H1 (cell line): ENCODE measurements around the gene VPS51. TPM values are rescaled to one million over a fixed set of nuclear protein-coding genes. Genes with fewer than 3 reads are reported as not detected.

Experiments
- CTCF ChIA-PET: fragments of 300-600 bp; sonication (Branson Sonifier 250); formaldehyde crosslinking; loops from one replicate; lab custom pipeline; 2021; ENCODE audit not compliant: partially characterized antibody; lab: Charles Lee
- POLR2A ChIA-PET: fragments of 300-600 bp; sonication (Branson Sonifier 250); formaldehyde crosslinking; loops from one replicate; lab custom pipeline; 2021; ENCODE audit warnings: inconsistent platforms; ENCODE audit not compliant: partially characterized antibody; lab: Charles Lee
- DNase-seq, 2 experiments: peaks; one replicate each; pipeline versions ENCODE4 v3.0.0 to v3.0.0-alpha.2; 2010 to 2022; ENCODE audit warnings: low spot score in 2 of 2, low read depth in 1 of 2, mixed read lengths in 1 of 2
- FAIRE-seq: peaks from 2 replicates; lab custom pipeline; 2011; peaks lifted over from hg19 to GRCh38; lab: Jason Lieb, UNC
- H2AFZ ChIP-seq: 2 replicates; pipeline ENCODE4 v1.8.1; 2012; ENCODE audit warnings: low read length, inconsistent platforms
- H2AK5ac ChIP-seq: 2 replicates; pipeline ENCODE4 v1.6.1; 2013; ENCODE audit warnings: low read depth, low read length
- H2BK120ac ChIP-seq: replicated peaks from 2 replicates; pipeline ENCODE3; 2013; ENCODE audit warnings: low read depth, low read length, inconsistent platforms
- H2BK12ac ChIP-seq: 2 replicates; pipeline ENCODE4 v1.6.1; 2013; ENCODE audit warnings: low read depth, low read length
- H2BK15ac ChIP-seq: 2 replicates; pipeline ENCODE4 v1.6.1; 2013; ENCODE audit warnings: low read length
- H2BK20ac ChIP-seq: 2 replicates; pipeline ENCODE4 v1.6.1; 2013; ENCODE audit warnings: low read length
- H2BK5ac ChIP-seq: 2 replicates; pipeline ENCODE4 v1.6.1; 2013; ENCODE audit warnings: low read depth, low read length
- H3K14ac ChIP-seq: 2 replicates; pipeline ENCODE4 v1.6.1; 2013; ENCODE audit warnings: inconsistent platforms; ENCODE audit not compliant: insufficient read length
- H3K18ac ChIP-seq: 2 replicates; pipeline ENCODE4 v1.6.1; 2013; ENCODE audit warnings: low read length; ENCODE audit errors: extremely low read depth
- H3K23ac ChIP-seq: 2 replicates; pipeline ENCODE4 v1.6.1; 2013; ENCODE audit warnings: inconsistent platforms; ENCODE audit not compliant: insufficient read length
- H3K23me2 ChIP-seq: 2 replicates; pipeline ENCODE4 v1.6.1; 2013; ENCODE audit warnings: low read depth, low read length
- H3K27ac ChIP-seq: 2 replicates; pipeline ENCODE4 v1.6.1; 2011; ENCODE audit warnings: low read depth, low read length, inconsistent platforms
- H3K27me3 ChIP-seq, 4 experiments: replicated peaks in 1 of 4; 1 replicate in 1 of 4; 2 replicates in 3 of 4; pipeline versions ENCODE4 v1.6.1 to v1.8.1; 2011 to 2013; ENCODE audit warnings: low read length in 3 of 4, mild to moderate bottlenecking in 3 of 4, inconsistent platforms in 2 of 4, mixed read lengths in 2 of 4, moderate library complexity in 1 of 4; ENCODE audit not compliant: control insufficient read depth in 3 of 4, insufficient read depth in 3 of 4; ENCODE audit errors: extremely low read depth in 1 of 4
- H3K36me3 ChIP-seq, 4 experiments: 2 replicates each; pipeline versions ENCODE4 v1.6.1 to v1.8.1; 2011 to 2013; ENCODE audit warnings: mild to moderate bottlenecking in 4 of 4, low read length in 3 of 4, moderate library complexity in 2 of 4, control low read depth in 1 of 4, inconsistent platforms in 1 of 4; ENCODE audit not compliant: insufficient read depth in 4 of 4, control insufficient read depth in 2 of 4
- H3K4ac ChIP-seq: replicated peaks from 2 replicates; pipeline ENCODE3; 2013; ENCODE audit warnings: low read length, low read depth, mixed read lengths, inconsistent platforms; ENCODE audit not compliant: insufficient read length
- H3K4me1 ChIP-seq, 4 experiments: replicated peaks in 1 of 4; 1 replicate in 1 of 4; 2 replicates in 3 of 4; pipeline versions ENCODE4 v1.6.1 to v1.8.1; 2011 to 2013; ENCODE audit warnings: low read length in 3 of 4, inconsistent platforms in 2 of 4, mixed read lengths in 1 of 4; ENCODE audit not compliant: insufficient read depth in 4 of 4, control insufficient read depth in 3 of 4
- H3K4me2 ChIP-seq, 2 experiments: 2 replicates each; pipeline versions ENCODE4 v1.6.1 to v1.8.1; 2011 to 2013; ENCODE audit warnings: low read depth in 2 of 2, low read length in 2 of 2, control low read depth in 1 of 2, inconsistent platforms in 1 of 2, mild to moderate bottlenecking in 1 of 2; ENCODE audit not compliant: insufficient read depth in 1 of 2
- H3K4me3 ChIP-seq, 4 experiments: fragments of 200-600, 300-600 bp in 1 of 4; sonication (generic), shearing (Covaris generic), sonication (Bioruptor Twin) in 1 of 4; 2 replicates each; pipeline versions ENCODE4 v1.5.1 to v1.8.1; 2011 to 2016; ENCODE audit warnings: low read length in 4 of 4, low read depth in 3 of 4, control low read depth in 2 of 4, inconsistent platforms in 2 of 4, mild to moderate bottlenecking in 2 of 4, mixed read lengths in 1 of 4, moderate library complexity in 1 of 4; ENCODE audit not compliant: insufficient read depth in 2 of 4; ENCODE audit errors: extremely low read depth in 1 of 4
- H3K56ac ChIP-seq: replicated peaks from 2 replicates; pipeline ENCODE3; 2013; ENCODE audit warnings: low read depth, mild to moderate bottlenecking, mixed read lengths, low read length, inconsistent platforms; ENCODE audit not compliant: insufficient read length
- H3K79me1 ChIP-seq: 2 replicates; pipeline ENCODE4 v1.6.1; 2013; ENCODE audit warnings: low read depth, low read length, control low read depth
- H3K79me2 ChIP-seq, 2 experiments: 2 replicates each; pipeline versions ENCODE4 v1.6.1 to v1.8.1; 2012 to 2013; ENCODE audit warnings: low read length in 2 of 2, mild to moderate bottlenecking in 2 of 2, inconsistent platforms in 1 of 2; ENCODE audit not compliant: insufficient read depth in 2 of 2, control insufficient read depth in 1 of 2
- H3K9ac ChIP-seq, 4 experiments: replicated peaks in 1 of 4; 1 replicate in 1 of 4; 2 replicates in 3 of 4; pipeline versions ENCODE4 v1.6.1 to v1.8.1; 2011 to 2013; ENCODE audit warnings: low read depth in 3 of 4, low read length in 3 of 4, control low read depth in 2 of 4, mild to moderate bottlenecking in 2 of 4, moderate library complexity in 2 of 4, inconsistent platforms in 1 of 4; ENCODE audit errors: extremely low read depth in 1 of 4
- H3K9me3 ChIP-seq, 2 experiments: 2 replicates each; pipeline versions ENCODE4 v1.6.1 to v1.8.1; 2012 to 2013; ENCODE audit warnings: mild to moderate bottlenecking in 2 of 2, moderate library complexity in 2 of 2, control low read depth in 1 of 2, inconsistent platforms in 1 of 2, low read depth in 1 of 2, low read length in 1 of 2, mixed read lengths in 1 of 2; ENCODE audit not compliant: insufficient read depth in 2 of 2
- H4K20me1 ChIP-seq, 2 experiments: replicated peaks in 1 of 2; 2 replicates each; pipeline versions ENCODE3 to v1.8.1; 2011 to 2013; ENCODE audit warnings: inconsistent platforms in 2 of 2, low read length in 2 of 2, mild to moderate bottlenecking in 1 of 2; ENCODE audit not compliant: insufficient read depth in 2 of 2, control insufficient read depth in 1 of 2
- H4K5ac ChIP-seq: 2 replicates; pipeline ENCODE4 v1.6.1; 2013; ENCODE audit warnings: low read length, low read depth, mixed read lengths, inconsistent platforms; ENCODE audit not compliant: insufficient read length
- H4K8ac ChIP-seq: 2 replicates; pipeline ENCODE4 v1.8.0; 2013; ENCODE audit warnings: mild to moderate bottlenecking, moderate library complexity, low read length, inconsistent platforms; ENCODE audit not compliant: insufficient read depth; ENCODE audit errors: extremely low read depth
- H4K91ac ChIP-seq: replicated peaks from 2 replicates; pipeline ENCODE3; 2013; ENCODE audit warnings: low read length, mixed read lengths, inconsistent platforms; ENCODE audit not compliant: insufficient read length
- POLR2A ChIP-seq, 2 experiments: IDR thresholded peaks; 1 replicate in 1 of 2; 2 replicates in 1 of 2; pipeline ENCODE4 v1.6.1; 2011; ENCODE audit warnings: low read depth in 2 of 2, low read length in 2 of 2, mild to moderate bottlenecking in 2 of 2; ENCODE audit errors: control extremely low read depth in 1 of 2
- TAF1 ChIP-seq: IDR thresholded peaks from 2 replicates; pipeline ENCODE4 v1.6.1; 2011; ENCODE audit warnings: mild to moderate bottlenecking, low read depth, low read length
- WGBS, 2 experiments: shearing (Covaris generic) in 1 of 2; methylation state at CpG; one replicate each; pipeline versions ENCODE4 v1.1.6 to v1.1.7; 2013 to 2015; ENCODE audit warnings: low lambda C conversion rate in 2 of 2, mixed read lengths in 2 of 2, inconsistent platforms in 1 of 2, low coverage in 1 of 2, missing lambda C conversion rate in 1 of 2; ENCODE audit not compliant: insufficient replicate concordance in 2 of 2, insufficient coverage in 1 of 2, insufficient read length in 1 of 2; ENCODE audit errors: extremely low coverage in 1 of 2, missing lambda C conversion rate in 1 of 2; 5-methylcytosine and 5-hydroxymethylcytosine counted together
- polyA plus RNA-seq, 7 experiments: library from polyadenylated mRNA; depleted of rRNA in 3 of 7; stranded (reverse) in 5 of 7; unstranded in 2 of 7; fragments of >200 nt in 5 of 7; fragments of 200-250 nt in 2 of 7; gene quantifications; 1 replicate in 5 of 7; 2 replicates in 1 of 7; 4 replicates in 1 of 7; pipeline versions ENCODE4 v1.2.1 to v1.2.3, GENCODE V29; 2011 to 2013; ENCODE audit warnings: missing spikeins in 2 of 7, mixed read lengths in 2 of 7
- total RNA-seq: library from RNA; stranded (reverse); fragmentation: NEBNext Ultra II Directional; extraction: Animal tissue kit (Norgen Biotek cat#: 25700); gene quantifications from 2 replicates; pipeline ENCODE4 v1.2.1, GENCODE V29; 2021

The VPS51 gene
- total and polyA plus RNA-seq, 2 of the 8 experiments (the other 6 are each of a cell fraction or from before 2014, with no cell fraction given) = 97.4 to 142 TPM

- Histone ChIP-seq H2BK120ac (no peak overlapping the region), H4K8ac (no peak overlapping the region; the same call in 1 of the 2 replicates), H3K36me3 (peaks cover 2 to 14% (median 11%) of the 10 kb centered on the region in 4 experiments; a peak in 6 of 8 replicates), H3K27ac (no peak overlapping the region), H2AK5ac (no peak overlapping the region), H2BK20ac (no peak overlapping the region), H3K9ac (no peak overlapping the region), H3K4me1 (peaks cover 0 to 9% (median 4%) of the 10 kb centered on the region in 4 experiments; a peak in 5 of 7 replicates), H3K79me2 (peaks cover 10 to 18% of the 10 kb centered on the region in 2 experiments), H4K20me1 (peaks cover 0 to 4% of the 10 kb centered on the region in 2 experiments), H3K23me2 (peaks cover 8% of the 10 kb centered on the region), H3K27me3 (no peaks in the 10 kb centered on the region), H3K4me3 (no peak overlapping the region), H3K14ac (no peak overlapping the region), H3K18ac (no peak overlapping the region), H3K56ac (no peak overlapping the region), H3K79me1 (peaks cover 17% of the 10 kb centered on the region), H2BK5ac (no peak overlapping the region), H2BK15ac (no peak overlapping the region), H3K4ac (no peak overlapping the region), H2AFZ (no peak overlapping the region), H2BK12ac (no peak overlapping the region), H4K5ac (no peak overlapping the region), H4K91ac (no peak overlapping the region), H3K23ac (no peak overlapping the region), H3K4me2 (no peak overlapping the region), H3K9me3 (no peaks in the 10 kb centered on the region)
- no peak for TF ChIP-seq TAF1
- peak in 1 of 2 experiments; percentile 24; a peak in 1 of 3 replicates for TF ChIP-seq POLR2A (IDR thresholded peaks at IDR 0.05; ENCODE audit: control extremely low read depth in 1 of 2, low read depth in 2 of 2, low read length in 2 of 2)
- FAIRE-seq (no peak), DNase-seq (no peak)
- CTCF ChIA-PET = interaction anchor here (0.9 to 2.3 kb wide), 4 partner anchors 22 to 238 kb away, joined by 3 to 7 read pairs (median 3); no protein-coding TSS in a partner anchor
- 90% methylated on average over 11 of the region's 11 CpGs; no CpG with 5 or more reads in 1 of the 2 experiments for WGBS, 2 experiments
- POLR2A ChIA-PET = interaction anchor here (0.7 to 16.8 kb wide), 4 partner anchors 10 to 30 kb away, joined by 3 to 230 read pairs (median 26); partner anchors contain the start of genes CDCA5, VPS51, ZFPL1 and ZNHIT2
Measured at GRCh38 chr11:65087216-65087615, 8.8 kb upstream of the VPS51 start.
